HCT116 (cell line): ENCODE data around the gene FAM20B.

Source experiments
- EZH2 ChIP-seq: fragments of 200-600 bp; sonication (generic); IDR thresholded peaks from 2 replicates; pipeline ENCODE4 v1.6.1; 2017; ENCODE audit warnings: antibody characterized with exemption, mixed run types
- EZH2phosphoT487 ChIP-seq: fragments of 200-600 bp; IDR thresholded peaks from 2 replicates; pipeline ENCODE4 v1.6.1; 2018; ENCODE audit warnings: antibody characterized with exemption, borderline replicate concordance
- MAX ChIP-seq: IDR thresholded peaks from 2 replicates; pipeline ENCODE4 v1.6.1; 2012
- POLR2A ChIP-seq: IDR thresholded peaks from 2 replicates; pipeline ENCODE4 v1.7.0; 2011; ENCODE audit warnings: borderline replicate concordance; ENCODE audit not compliant: insufficient read depth, insufficient read length; ENCODE audit errors: extremely low read depth
- POLR2AphosphoS5 ChIP-seq: IDR thresholded peaks from 2 replicates; pipeline ENCODE4 v1.6.1; 2011; ENCODE audit warnings: mild to moderate bottlenecking, low read depth, low read length, moderate library complexity
- RAD21 ChIP-seq: IDR thresholded peaks from 2 replicates; pipeline ENCODE4 v1.6.1; 2012; ENCODE audit warnings: low read depth, mild to moderate bottlenecking
- YY1 ChIP-seq: IDR thresholded peaks from 2 replicates; pipeline ENCODE4 v1.6.1; 2011; ENCODE audit warnings: low read length, low read depth, moderate library complexity, mild to moderate bottlenecking; ENCODE audit not compliant: insufficient replicate concordance; ENCODE audit errors: extremely low read depth
- ZNF274 ChIP-seq: fragments of 200-500 bp; sonication (Bioruptor generic); IDR thresholded peaks from 2 replicates; pipeline ENCODE4 v1.6.1; 2014; ENCODE audit warnings: mild to moderate bottlenecking, low read depth, low read length, inconsistent platforms
- TF ChIP-seq, protein P1 (sequence below), 3 experiments: fragments of 200-600 bp in 1 of 3; sonication (generic) in 1 of 3; IDR thresholded peaks in 2 of 3; conservative IDR thresholded peaks in 1 of 3; 2 replicates each; pipeline ENCODE4 v1.5.1; 2012 to 2017; ENCODE audit warnings: low read depth in 2 of 3, low read length in 2 of 3, antibody characterized with exemption in 1 of 3, borderline replicate concordance in 1 of 3, control low read depth in 1 of 3, mild to moderate bottlenecking in 1 of 3, mixed read lengths in 1 of 3, mixed run types in 1 of 3, moderate library complexity in 1 of 3; ENCODE audit not compliant: insufficient read depth in 1 of 3
- TF ChIP-seq, protein P2 (sequence below): IDR thresholded peaks from 2 replicates; pipeline ENCODE4 v1.6.1; 2012; ENCODE audit warnings: low read depth

DNA sequence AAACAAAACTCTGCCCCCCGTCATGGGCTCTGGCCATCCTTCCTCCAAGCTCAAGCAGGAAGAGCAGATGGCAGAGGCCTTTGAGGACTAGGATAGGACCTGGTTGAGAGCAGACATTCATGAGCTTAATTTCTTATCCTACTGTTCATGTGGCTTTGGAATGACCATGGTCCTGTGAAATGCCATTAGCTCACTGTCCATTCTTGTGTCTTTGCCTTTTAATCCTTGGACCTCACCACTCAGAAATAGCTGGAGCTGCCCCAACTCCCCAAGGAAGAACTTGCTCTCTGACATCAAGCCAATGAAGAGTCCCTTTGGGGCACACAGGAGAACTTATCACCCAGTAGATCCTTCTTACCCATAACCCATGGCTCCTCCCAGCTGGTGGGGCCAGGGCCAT lies 11.6 kb upstream of the FAM20B start:
- TF ChIP-seq, protein P1, sequence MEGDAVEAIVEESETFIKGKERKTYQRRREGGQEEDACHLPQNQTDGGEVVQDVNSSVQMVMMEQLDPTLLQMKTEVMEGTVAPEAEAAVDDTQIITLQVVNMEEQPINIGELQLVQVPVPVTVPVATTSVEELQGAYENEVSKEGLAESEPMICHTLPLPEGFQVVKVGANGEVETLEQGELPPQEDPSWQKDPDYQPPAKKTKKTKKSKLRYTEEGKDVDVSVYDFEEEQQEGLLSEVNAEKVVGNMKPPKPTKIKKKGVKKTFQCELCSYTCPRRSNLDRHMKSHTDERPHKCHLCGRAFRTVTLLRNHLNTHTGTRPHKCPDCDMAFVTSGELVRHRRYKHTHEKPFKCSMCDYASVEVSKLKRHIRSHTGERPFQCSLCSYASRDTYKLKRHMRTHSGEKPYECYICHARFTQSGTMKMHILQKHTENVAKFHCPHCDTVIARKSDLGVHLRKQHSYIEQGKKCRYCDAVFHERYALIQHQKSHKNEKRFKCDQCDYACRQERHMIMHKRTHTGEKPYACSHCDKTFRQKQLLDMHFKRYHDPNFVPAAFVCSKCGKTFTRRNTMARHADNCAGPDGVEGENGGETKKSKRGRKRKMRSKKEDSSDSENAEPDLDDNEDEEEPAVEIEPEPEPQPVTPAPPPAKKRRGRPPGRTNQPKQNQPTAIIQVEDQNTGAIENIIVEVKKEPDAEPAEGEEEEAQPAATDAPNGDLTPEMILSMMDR (IDR thresholded peaks at IDR 0.05 in 2 of 3, conservative IDR thresholded peaks at IDR 0.05 in 1 of 3; ENCODE audit: borderline replicate concordance in 1 of 3, insufficient read depth in 1 of 3, low read depth in 2 of 3, low read length in 2 of 3), result no peak
- TF ChIP-seq POLR2A (no peak), RAD21 (no peak), MAX (no peak), YY1 (no peak), EZH2 (no peak), POLR2AphosphoS5 (no peak), ZNF274 (no peak), EZH2phosphoT487 (no peak)
- TF ChIP-seq, protein P2, sequence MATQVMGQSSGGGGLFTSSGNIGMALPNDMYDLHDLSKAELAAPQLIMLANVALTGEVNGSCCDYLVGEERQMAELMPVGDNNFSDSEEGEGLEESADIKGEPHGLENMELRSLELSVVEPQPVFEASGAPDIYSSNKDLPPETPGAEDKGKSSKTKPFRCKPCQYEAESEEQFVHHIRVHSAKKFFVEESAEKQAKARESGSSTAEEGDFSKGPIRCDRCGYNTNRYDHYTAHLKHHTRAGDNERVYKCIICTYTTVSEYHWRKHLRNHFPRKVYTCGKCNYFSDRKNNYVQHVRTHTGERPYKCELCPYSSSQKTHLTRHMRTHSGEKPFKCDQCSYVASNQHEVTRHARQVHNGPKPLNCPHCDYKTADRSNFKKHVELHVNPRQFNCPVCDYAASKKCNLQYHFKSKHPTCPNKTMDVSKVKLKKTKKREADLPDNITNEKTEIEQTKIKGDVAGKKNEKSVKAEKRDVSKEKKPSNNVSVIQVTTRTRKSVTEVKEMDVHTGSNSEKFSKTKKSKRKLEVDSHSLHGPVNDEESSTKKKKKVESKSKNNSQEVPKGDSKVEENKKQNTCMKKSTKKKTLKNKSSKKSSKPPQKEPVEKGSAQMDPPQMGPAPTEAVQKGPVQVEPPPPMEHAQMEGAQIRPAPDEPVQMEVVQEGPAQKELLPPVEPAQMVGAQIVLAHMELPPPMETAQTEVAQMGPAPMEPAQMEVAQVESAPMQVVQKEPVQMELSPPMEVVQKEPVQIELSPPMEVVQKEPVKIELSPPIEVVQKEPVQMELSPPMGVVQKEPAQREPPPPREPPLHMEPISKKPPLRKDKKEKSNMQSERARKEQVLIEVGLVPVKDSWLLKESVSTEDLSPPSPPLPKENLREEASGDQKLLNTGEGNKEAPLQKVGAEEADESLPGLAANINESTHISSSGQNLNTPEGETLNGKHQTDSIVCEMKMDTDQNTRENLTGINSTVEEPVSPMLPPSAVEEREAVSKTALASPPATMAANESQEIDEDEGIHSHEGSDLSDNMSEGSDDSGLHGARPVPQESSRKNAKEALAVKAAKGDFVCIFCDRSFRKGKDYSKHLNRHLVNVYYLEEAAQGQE, result no peak
